ENCODE measurements around the gene FTH1. TPM values are rescaled to one million over a fixed set of nuclear protein-coding genes. Genes with fewer than 3 reads are reported as not detected.
A peak's percentile ranks its signal among the peaks of the same experiment; 100 is the strongest.

FTH1 gene
- total and polyA plus RNA-seq, 4 experiments from 2014 or later: 695 to 3,378 (median 1,943) TPM

DNA sequence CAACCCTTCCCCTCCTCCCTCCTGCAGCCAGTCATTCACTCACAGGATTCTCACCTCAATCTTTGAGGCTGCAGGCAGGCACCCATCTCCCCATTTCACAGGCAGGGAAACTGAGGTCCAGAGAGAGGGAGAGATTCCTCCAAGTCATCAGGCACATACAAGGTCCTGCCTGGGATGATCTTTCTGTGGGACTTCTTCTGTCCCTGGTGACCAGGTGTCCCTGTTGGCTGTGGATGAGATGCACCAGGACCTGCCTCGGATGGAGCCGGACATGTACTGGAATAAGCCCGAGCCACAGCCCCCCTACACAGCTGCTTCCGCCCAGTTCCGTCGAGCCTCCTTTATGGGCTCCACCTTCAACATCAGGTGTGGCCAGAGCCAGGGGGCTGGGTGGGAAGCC is 7.8 kb downstream of the FTH1 start:
- no peak for DNase-seq
- ChIA-PET POLR2A (ENCODE audit: partially characterized antibody) (interaction anchor here (2.1 to 2.9 kb wide), 2 partner anchors 8 to 66 kb away, joined by 7 to 14 read pairs; partner anchors contain the start of gene FTH1), CTCF (ENCODE audit: partially characterized antibody) (interaction anchor here (1.5 to 14.1 kb wide), 2 partner anchors 9 to 123 kb away, joined by 4 to 90 read pairs; no protein-coding TSS in a partner anchor)
- Mint-ChIP-seq H3K36me3 (peaks cover 15 to 20% of the 10 kb centered on the region in 2 donors), H3K27me3 (no peaks in the 10 kb centered on the region), H3K27ac (peak overlapping the region in 1 of 7 donors; percentile 87), H3K4me3 (no peak overlapping the region), H3K4me1 (peaks cover 20 to 35% (median 27%) of the 10 kb centered on the region in 4 donors), H3K9me3 (peaks cover 0 to 8% (median 0%) of the 10 kb centered on the region in 8 donors)
- Histone ChIP-seq H3K4me1 (ENCODE audit: insufficient read depth, low read length) (peaks cover 27% of the 10 kb centered on the region), H3K36me3 (ENCODE audit: insufficient read depth, low read length) (peaks cover 9% of the 10 kb centered on the region), H3K27me3 (ENCODE audit: insufficient read depth, low read length) (peaks cover 6% of the 10 kb centered on the region), H3K27ac (ENCODE audit: low read depth, low read length) (no peak overlapping the region), H3K9me3 (ENCODE audit: control insufficient read depth in 1 of 2, low read length in 2 of 2) (no peaks in the 10 kb centered on the region), H3K4me3 (ENCODE audit: low read length in 2 of 2) (no peak overlapping the region)
- intact Hi-C loops (cut with micrococcal nuclease): no loop called here

DNA sequence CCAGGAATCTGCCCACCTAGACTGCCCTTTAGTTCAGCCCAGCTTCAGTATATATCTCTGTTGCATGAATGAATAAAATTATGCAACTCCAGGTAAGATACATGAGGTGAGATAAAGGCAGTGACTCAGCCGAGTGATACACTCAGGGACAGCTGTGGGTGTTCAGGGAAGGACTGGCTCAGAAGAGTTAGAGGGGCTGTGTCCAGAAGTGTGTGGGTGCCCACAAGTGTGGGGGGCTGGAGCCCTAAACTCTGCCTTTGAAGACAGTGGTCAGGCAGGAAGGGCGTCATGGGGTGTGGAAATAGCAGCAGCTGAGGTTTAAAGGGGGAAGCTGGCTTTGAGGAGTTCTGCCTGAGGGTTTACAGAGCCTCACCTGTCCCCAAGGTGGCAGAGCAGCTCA is 8.3 kb downstream of the FTH1 start:
- Mint-ChIP-seq H3K9me3 (peaks cover 0 to 8% (median 0%) of the 10 kb centered on the region in 8 donors), H3K27me3 (peaks cover 2 to 3% of the 10 kb centered on the region in 2 donors), H3K27ac (peak overlapping the region in 5 of 7 donors; percentile 22 to 87 (median 52)), H3K36me3 (peaks cover 10 to 14% of the 10 kb centered on the region in 2 donors), H3K4me3 (no peak overlapping the region), H3K4me1 (peaks cover 16 to 29% (median 22%) of the 10 kb centered on the region in 4 donors)
- CTCF ChIA-PET (ENCODE audit: partially characterized antibody): interaction anchor here (0.7 to 1.1 kb wide), 2 partner anchors 12 to 123 kb away, joined by 3 read pairs; no protein-coding TSS in a partner anchor
- no peak overlapping the region for H3K27ac ChIP-seq (ENCODE audit: low read depth, low read length)
- H3K36me3 ChIP-seq (ENCODE audit: insufficient read depth, low read length): peaks cover 3% of the 10 kb centered on the region
- intact Hi-C loops (cut with micrococcal nuclease): no loop called here
- H3K4me1 ChIP-seq (ENCODE audit: insufficient read depth, low read length): peaks cover 23% of the 10 kb centered on the region
- POLR2A ChIA-PET (ENCODE audit: partially characterized antibody): interaction anchor here (2.9 kb wide), 1 partner anchor 9 kb away, joined by 14 read pairs; the partner anchor contains the start of gene FTH1
- no peak overlapping the region for H3K4me3 ChIP-seq (ENCODE audit: low read length in 2 of 2)
- DNase-seq: no peak
- H3K9me3 ChIP-seq (ENCODE audit: control insufficient read depth in 1 of 2, low read length in 2 of 2): no peaks in the 10 kb centered on the region
- peaks cover 6% of the 10 kb centered on the region for H3K27me3 ChIP-seq (ENCODE audit: insufficient read depth, low read length)

DNA sequence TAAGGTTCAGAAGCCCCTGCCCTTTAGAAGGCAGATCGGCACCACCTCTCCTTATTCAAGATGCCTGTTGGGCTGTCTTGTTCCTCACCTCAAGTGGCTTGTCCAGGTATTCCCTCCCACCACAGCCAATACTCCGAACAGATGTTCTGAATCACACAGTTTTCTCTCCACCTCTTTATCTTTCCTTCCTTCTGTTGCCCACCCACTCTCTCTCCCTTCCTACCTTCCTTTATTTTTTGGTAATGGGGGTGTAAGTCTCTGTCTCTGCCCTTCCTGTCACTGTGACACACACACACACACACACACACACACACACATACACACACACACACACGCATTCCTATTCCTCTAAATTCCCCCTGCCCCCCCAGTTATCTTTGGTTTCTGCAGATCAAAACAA is 8.8 kb downstream of the FTH1 start:
- DNase-seq: no peak
- POLR2A ChIA-PET (ENCODE audit: partially characterized antibody): interaction anchor here (2.9 kb wide), 1 partner anchor 9 kb away, joined by 14 read pairs; the partner anchor contains the start of gene FTH1
- H3K27ac Mint-ChIP-seq: peak overlapping the region in 4 of 7 donors; percentile 12 to 70 (median 45)

DNA sequence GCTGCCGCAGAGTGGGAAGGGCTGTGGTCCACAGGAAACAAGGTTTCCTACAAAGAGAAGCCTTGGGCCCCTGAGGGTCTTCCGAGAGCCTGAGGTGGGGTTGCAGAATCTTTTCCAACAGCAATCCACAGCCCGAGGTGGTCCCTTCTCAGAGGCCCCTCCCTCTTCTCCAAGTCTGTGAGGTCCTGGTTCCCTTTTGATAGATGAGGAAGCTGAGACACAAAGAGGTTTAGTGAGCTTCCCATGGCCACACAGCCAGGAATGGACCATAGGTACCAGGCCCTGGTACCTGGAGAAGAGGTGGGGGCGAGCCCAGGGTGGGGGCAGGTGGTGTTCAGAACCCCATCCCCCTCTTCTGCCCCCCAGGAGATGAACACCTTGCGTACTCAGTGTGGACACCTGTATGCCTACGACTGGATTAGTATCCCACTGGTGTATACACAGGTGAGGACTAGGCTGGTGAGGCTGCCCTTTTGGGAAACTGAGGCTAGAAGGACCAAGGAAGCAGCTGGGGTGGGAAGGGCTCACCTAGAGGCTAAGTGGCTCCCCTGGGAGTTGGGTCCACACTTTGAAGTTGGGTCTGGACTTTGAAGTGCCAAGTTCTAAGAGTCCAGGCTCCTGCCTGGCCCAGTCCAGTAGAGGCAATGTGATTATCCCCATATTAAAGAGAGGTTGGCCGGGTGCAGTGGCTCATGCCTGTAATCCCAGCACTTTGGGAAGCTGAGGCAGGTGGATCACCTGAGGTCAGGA is 10.2 kb downstream of the FTH1 start:
- no peak overlapping the region for H3K4me3 ChIP-seq (ENCODE audit: low read length in 2 of 2)
- peaks cover 10% of the 10 kb centered on the region for H3K4me1 ChIP-seq (ENCODE audit: insufficient read depth, low read length)
- Mint-ChIP-seq H3K9me3 (peaks cover 0 to 8% (median 0%) of the 10 kb centered on the region in 8 donors), H3K4me1 (peaks cover 2 to 14% (median 6%) of the 10 kb centered on the region in 4 donors), H3K27me3 (peaks cover 2 to 5% of the 10 kb centered on the region in 2 donors), H3K36me3 (no peaks in the 10 kb centered on the region), H3K27ac (no peak overlapping the region), H3K4me3 (no peak overlapping the region)
- H3K9me3 ChIP-seq (ENCODE audit: control insufficient read depth in 1 of 2, low read length in 2 of 2): no peaks in the 10 kb centered on the region
- intact Hi-C loops (cut with micrococcal nuclease): no loop called here
- CTCF ChIA-PET (ENCODE audit: partially characterized antibody): interaction anchor here (0.8 kb wide), 1 partner anchor 125 kb away, joined by 5 read pairs; no protein-coding TSS in a partner anchor
- POLR2A ChIA-PET (ENCODE audit: partially characterized antibody): interaction anchor here (2.9 kb wide), 1 partner anchor 11 kb away, joined by 14 read pairs; the partner anchor contains the start of gene FTH1
- H3K27ac ChIP-seq (ENCODE audit: low read depth, low read length): no peak overlapping the region
- H3K36me3 ChIP-seq (ENCODE audit: insufficient read depth, low read length): no peaks in the 10 kb centered on the region
- peaks cover 6% of the 10 kb centered on the region for H3K27me3 ChIP-seq (ENCODE audit: insufficient read depth, low read length)
- DNase-seq: no peak

More for the DNA sequence above, 8.8 kb downstream of the FTH1 start:
- peaks cover 6% of the 10 kb centered on the region for H3K27me3 ChIP-seq (ENCODE audit: insufficient read depth, low read length)
- no peak overlapping the region for H3K27ac ChIP-seq (ENCODE audit: low read depth, low read length)
- Mint-ChIP-seq H3K27me3 (peaks cover 2 to 5% of the 10 kb centered on the region in 2 donors), H3K9me3 (peaks cover 0 to 8% (median 0%) of the 10 kb centered on the region in 8 donors), H3K36me3 (peaks cover 4 to 9% of the 10 kb centered on the region in 2 donors), H3K4me3 (peak overlapping the region in 1 of 8 donors; percentile 10), H3K4me1 (peaks cover 11 to 24% (median 17%) of the 10 kb centered on the region in 4 donors)
- CTCF ChIA-PET (ENCODE audit: partially characterized antibody): interaction anchor here (0.7 to 1.1 kb wide), 2 partner anchors 11 to 124 kb away, joined by 3 read pairs; no protein-coding TSS in a partner anchor
- intact Hi-C loops (cut with micrococcal nuclease): no loop called here
- no peaks in the 10 kb centered on the region for H3K36me3 ChIP-seq (ENCODE audit: insufficient read depth, low read length)
- no peak overlapping the region for H3K4me3 ChIP-seq (ENCODE audit: low read length in 2 of 2)
- H3K4me1 ChIP-seq (ENCODE audit: insufficient read depth, low read length): peaks cover 17% of the 10 kb centered on the region
- no peaks in the 10 kb centered on the region for H3K9me3 ChIP-seq (ENCODE audit: control insufficient read depth in 1 of 2, low read length in 2 of 2)

DNA sequence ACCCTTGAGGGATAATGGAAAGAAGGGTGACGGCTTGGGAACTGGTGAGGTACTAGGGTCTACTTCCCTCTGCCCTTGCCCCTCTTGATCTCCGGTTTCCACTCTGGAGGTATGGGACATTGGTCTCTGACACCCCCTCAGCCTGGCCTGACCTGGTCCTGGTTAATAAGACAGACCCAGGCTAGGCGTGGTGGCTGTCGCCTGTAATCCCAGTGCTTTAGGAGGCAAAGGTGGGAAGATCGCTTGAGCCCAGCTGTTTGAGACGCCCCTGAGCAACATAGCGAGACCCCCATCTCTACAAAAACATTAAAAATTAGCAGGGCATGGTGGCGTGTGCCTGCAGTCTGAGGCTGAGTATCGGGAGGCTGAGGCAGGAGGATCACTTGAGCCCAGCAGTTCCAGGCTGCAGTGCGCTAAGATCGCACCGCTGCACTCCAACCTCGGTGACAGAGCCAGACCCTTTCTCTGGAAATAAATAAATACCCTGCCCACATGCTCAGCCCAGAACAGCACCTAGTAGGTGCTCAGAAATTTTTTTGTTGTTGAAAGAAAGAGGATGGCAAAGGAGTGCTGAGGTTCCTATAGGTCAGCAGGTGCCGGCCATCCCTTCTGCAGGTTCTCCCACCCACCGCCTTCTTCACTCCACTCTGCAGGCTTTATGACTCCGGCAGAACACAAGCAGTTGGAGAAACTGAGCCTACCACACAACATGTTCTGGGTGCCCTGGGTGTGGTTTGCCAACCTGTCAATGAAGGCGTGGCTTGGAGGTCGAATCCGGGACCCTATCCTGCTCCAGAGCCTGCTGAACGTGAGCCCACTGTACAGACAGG is 11.0 kb downstream of the FTH1 start:
- no peak overlapping the region for H3K4me3 ChIP-seq (ENCODE audit: low read length in 2 of 2)
- ChIA-PET POLR2A (ENCODE audit: partially characterized antibody) (no interaction called here), CTCF (ENCODE audit: partially characterized antibody) (no interaction called here)
- peak in 1 of 5 donors; percentile 17 for DNase-seq
- Mint-ChIP-seq H3K9me3 (peaks cover 0 to 8% (median 0%) of the 10 kb centered on the region in 8 donors), H3K27ac (peak overlapping the region in 3 of 7 donors; percentile 31 to 84 (median 35)), H3K4me3 (peak overlapping the region in 7 of 8 donors; percentile 6 to 65 (median 43)), H3K36me3 (no peaks in the 10 kb centered on the region), H3K27me3 (peaks cover 2 to 5% of the 10 kb centered on the region in 2 donors), H3K4me1 (peaks cover 2 to 9% (median 6%) of the 10 kb centered on the region in 4 donors)
- no peaks in the 10 kb centered on the region for H3K36me3 ChIP-seq (ENCODE audit: insufficient read depth, low read length)
- peaks cover 10% of the 10 kb centered on the region for H3K4me1 ChIP-seq (ENCODE audit: insufficient read depth, low read length)
- H3K27ac ChIP-seq (ENCODE audit: low read depth, low read length): no peak overlapping the region
- peaks cover 6% of the 10 kb centered on the region for H3K27me3 ChIP-seq (ENCODE audit: insufficient read depth, low read length)
- intact Hi-C loops (cut with micrococcal nuclease): no loop called here
- no peaks in the 10 kb centered on the region for H3K9me3 ChIP-seq (ENCODE audit: control insufficient read depth in 1 of 2, low read length in 2 of 2)

DNA sequence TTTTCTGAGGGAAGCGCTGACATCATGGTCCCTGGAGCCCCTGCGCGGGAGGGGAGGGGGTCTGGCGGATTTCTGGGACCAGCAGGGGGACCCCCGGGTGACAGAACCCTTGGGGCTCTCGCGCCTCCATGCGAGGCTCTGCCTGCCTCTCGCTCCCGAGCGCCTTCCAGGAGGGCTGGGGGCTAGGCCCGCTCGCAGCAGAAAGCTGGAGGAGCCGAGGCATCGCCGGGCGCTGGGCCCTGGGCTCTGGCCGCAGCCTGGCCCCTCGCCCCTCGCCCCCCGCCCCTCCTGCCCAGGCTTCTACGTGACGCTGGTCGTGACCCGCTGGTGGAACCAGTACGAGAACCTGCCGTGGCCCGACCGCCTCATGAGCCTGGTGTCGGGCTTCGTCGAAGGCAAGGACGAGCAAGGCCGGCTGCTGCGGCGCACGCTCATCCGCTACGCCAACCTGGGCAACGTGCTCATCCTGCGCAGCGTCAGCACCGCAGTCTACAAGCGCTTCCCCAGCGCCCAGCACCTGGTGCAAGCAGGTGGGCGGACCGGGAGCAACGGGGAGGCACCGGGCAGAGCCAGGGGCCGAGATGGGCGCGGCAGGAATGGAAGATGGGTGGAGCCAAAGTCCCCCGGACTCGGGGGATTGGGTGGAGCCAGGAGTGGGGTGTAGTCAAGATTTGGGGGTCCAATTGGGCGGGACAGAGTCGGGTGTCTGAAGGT is 11.9 kb downstream of the FTH1 start:
- Mint-ChIP-seq H3K9me3 (peaks cover 0 to 3% (median 0%) of the 10 kb centered on the region in 8 donors), H3K36me3 (no peaks in the 10 kb centered on the region)
- no peak overlapping the region for H3K4me3 ChIP-seq (ENCODE audit: low read length in 2 of 2)

More for the DNA sequence above, 11.9 kb downstream of the FTH1 start:
- peaks cover 6% of the 10 kb centered on the region for H3K27me3 ChIP-seq (ENCODE audit: insufficient read depth, low read length)
- H3K36me3 ChIP-seq (ENCODE audit: insufficient read depth, low read length): no peaks in the 10 kb centered on the region
- H3K4me3 Mint-ChIP-seq: peak overlapping the region in 7 of 8 donors; percentile 17 to 65 (median 43)
- ChIA-PET CTCF (ENCODE audit: partially characterized antibody) (no interaction called here), POLR2A (ENCODE audit: partially characterized antibody) (interaction anchor here (0.9 to 1.2 kb wide), 2 partner anchors 10 to 12 kb away, joined by 3 to 10 read pairs; partner anchors contain the start of gene FTH1)
- peaks cover 2 to 5% of the 10 kb centered on the region in 2 donors for H3K27me3 Mint-ChIP-seq
- intact Hi-C loops (cut with micrococcal nuclease): no loop called here
- peak overlapping the region in 4 of 7 donors; percentile 17 to 86 (median 33) for H3K27ac Mint-ChIP-seq
- no peak overlapping the region for H3K27ac ChIP-seq (ENCODE audit: low read depth, low read length)
- H3K4me1 Mint-ChIP-seq: peaks cover 2 to 9% (median 6%) of the 10 kb centered on the region in 4 donors
- peaks cover 10% of the 10 kb centered on the region for H3K4me1 ChIP-seq (ENCODE audit: insufficient read depth, low read length)
- no peaks in the 10 kb centered on the region for H3K9me3 ChIP-seq (ENCODE audit: control insufficient read depth in 1 of 2, low read length in 2 of 2)
- DNase-seq: peak; percentile 24 to 39 (median 35)

All from CD4-positive, alpha-beta memory T cell (primary cell).